22Rv1 (cell line): ENCODE results near the gene TAS2R4.
"Not testable (repeated sequence)": the region's sequence is repeated elsewhere in the genome, so short reads cannot be mapped to it uniquely, and the experiment has no call there.

Source experiments
- CTCF ChIP-seq: fragments of 450-650 bp; IDR thresholded peaks from 2 replicates; pipeline ENCODE4 v1.5.1; 2017; ENCODE audit warnings: mild to moderate bottlenecking
- ZFX ChIP-seq: fragments of 450-650 bp; IDR thresholded peaks from 2 replicates; pipeline ENCODE4 v1.6.1; 2017; ENCODE audit warnings: antibody characterized with exemption, borderline replicate concordance

- not testable (repeated sequence) for TF ChIP-seq CTCF, ZFX
These were observed 24.6 kb upstream of the TAS2R4 start for GRCh38 chr7:141751904-141752303.
